GM10847 (cell line): ENCODE measurements around the gene RHBDD2.

ENCODE experiments used
- POLR2A ChIP-seq: IDR thresholded peaks from 2 replicates; pipeline ENCODE4 v1.6.1; 2011; ENCODE audit not compliant: insufficient read length; ENCODE audit errors: extremely low read depth

RHBDD2 gene

GRCh38 chr7:75914655-75915415 lies 36.0 kb downstream of the RHBDD2 start, which contains the start of gene POR:
Gene POR, plus strand, starts transcription at chr7:75915155. Its CDS starts 38,847 bp downstream, at chr7:75954002.
- peak; percentile 99 for TF ChIP-seq POLR2A

- TF ChIP-seq POLR2A: no peak
Observed at GRCh38 chr7:75915416-75916156, 36.8 kb downstream of the RHBDD2 start.

- no peak for TF ChIP-seq POLR2A
Observed at GRCh38 chr7:75916259-75916658, 37.4 kb downstream of the RHBDD2 start.

- no peak for TF ChIP-seq POLR2A
Observed at GRCh38 chr7:75916685-75917634, 38.1 kb downstream of the RHBDD2 start.

GRCh38 chr7:75920431-75921161 lies 41.8 kb downstream of the RHBDD2 start:
- TF ChIP-seq POLR2A: no peak

- no peak for TF ChIP-seq POLR2A
Observed at GRCh38 chr7:75921479-75921878, 42.6 kb downstream of the RHBDD2 start.

GRCh38 chr7:75922966-75923603 lies 44.3 kb downstream of the RHBDD2 start:
- TF ChIP-seq POLR2A: no peak

- no peak for TF ChIP-seq POLR2A
Observed at GRCh38 chr7:75924256-75924655, 45.4 kb downstream of the RHBDD2 start.

- no peak for TF ChIP-seq POLR2A
Observed at GRCh38 chr7:75924889-75925288, 46.1 kb downstream of the RHBDD2 start.

- no peak for TF ChIP-seq POLR2A
Observed at GRCh38 chr7:75925717-75926435, 47.0 kb downstream of the RHBDD2 start.

- no peak for TF ChIP-seq POLR2A
Observed at GRCh38 chr7:75928568-75928914, 49.7 kb downstream of the RHBDD2 start.

GRCh38 chr7:75931680-75932079 lies 52.8 kb downstream of the RHBDD2 start:
- no peak for TF ChIP-seq POLR2A

GRCh38 chr7:75937958-75938786 lies 59.3 kb downstream of the RHBDD2 start:
- TF ChIP-seq POLR2A: no peak
